Stimulated activated CD4-positive, alpha-beta T cell treated with anti-CD3 and anti-CD28 coated beads, Interleukin-1b, Interleukin-23, amount 100 ng/mL, for 4 hours (primary cell): ENCODE results near the gene COL17A1.

Experiments used
- DNase-seq, 2 donors: peaks; one replicate each; pipeline ENCODE4 v3.0.0-alpha.2; 2020; ENCODE audit warnings: low read depth in 2 of 2

The COL17A1 gene

DNA sequence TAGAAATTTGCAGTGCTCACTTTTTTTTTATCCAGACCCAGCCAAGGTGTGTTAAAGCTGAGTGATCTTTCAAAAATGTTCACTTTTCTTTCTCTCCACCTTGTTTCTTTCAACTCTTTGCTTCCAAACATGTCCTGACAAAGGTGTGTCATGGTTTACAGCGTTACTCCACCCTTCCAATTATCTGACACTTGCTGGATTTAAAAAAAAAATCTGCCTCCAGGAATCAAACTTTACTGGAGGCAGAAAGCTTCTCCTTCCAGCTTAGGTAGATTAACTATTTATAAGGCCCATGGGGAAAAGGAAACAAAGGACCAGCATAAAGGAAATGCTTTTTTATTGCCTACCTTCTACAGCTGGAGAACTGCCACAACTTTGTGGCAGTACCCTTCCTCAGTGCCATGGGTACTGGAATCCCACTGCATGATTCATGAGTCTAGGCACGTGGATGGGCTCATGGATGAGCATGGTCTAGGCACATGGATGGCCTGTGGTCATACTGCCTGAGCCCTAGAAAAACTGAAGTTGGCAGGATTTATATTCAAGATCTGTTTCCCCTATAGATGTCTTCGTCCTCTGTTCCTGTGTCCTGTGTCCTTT lies at the start of gene COL17A1:
Gene COL17A1, minus strand, starts transcription at position 80 of the 600 bp plus-strand sequence. CDS start 5,207 bp downstream, outside the sequence.
- DNase-seq, result no peak

DNA sequence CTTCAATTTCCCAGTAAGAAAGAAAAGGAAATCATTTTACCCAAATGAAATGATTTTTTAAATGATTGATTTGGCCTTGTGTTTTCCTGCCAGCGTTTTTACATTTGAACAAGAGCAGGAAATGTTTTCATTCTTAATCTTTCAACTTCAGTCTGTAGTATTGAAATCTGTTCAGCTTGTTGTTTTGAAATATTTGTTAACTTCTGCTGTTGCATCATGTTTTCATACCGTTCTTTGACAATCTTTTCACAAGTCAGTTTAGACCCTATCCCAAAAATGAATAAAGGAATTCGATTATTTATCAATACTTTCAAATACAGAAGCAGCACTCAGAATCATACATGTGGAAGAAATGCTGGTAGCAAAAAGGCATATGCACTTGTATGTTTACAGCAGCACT lies 44.4 kb upstream of the COL17A1 start:
- DNase-seq, result no peak

DNA sequence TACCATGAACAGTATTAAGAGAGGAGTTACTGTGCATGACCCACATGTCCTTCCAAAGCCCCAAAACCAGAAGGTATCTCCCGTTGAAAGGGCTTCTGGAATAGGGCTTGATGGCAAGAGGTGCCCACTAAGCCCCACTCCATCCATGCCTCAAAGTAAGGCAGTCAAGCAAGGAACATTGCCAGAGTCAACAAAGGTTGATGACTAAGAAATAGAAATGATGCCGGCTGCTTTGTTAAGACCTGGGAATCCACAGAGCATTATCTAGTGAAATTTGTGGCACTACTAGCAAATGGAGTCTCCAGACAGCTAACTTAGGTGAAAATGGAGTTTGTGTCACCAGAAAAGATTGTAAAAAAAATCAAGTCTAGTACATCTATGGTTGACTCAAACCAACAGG lies 42.5 kb upstream of the COL17A1 start:
- no peak for DNase-seq

DNA sequence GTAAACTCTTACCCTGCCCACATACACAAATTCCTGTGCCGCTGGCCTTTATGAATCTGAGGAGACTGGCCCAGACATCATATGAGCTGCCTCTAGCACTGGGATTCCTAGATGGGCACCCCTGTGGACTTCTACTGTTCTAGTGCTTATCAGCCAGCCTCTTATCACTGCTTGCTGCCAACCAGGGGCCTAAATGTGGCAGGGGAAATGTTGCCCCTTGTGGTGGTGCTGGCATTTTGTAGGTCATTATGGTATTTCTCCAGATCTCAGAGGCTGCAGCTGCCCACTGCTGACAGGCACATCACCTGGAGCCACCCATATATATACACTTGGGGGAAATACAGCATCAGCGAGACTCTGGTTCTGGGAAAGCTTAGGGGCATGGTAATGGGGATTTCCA lies 41.7 kb upstream of the COL17A1 start:
- DNase-seq, result peak in 1 of 2 donors; percentile 0

DNA sequence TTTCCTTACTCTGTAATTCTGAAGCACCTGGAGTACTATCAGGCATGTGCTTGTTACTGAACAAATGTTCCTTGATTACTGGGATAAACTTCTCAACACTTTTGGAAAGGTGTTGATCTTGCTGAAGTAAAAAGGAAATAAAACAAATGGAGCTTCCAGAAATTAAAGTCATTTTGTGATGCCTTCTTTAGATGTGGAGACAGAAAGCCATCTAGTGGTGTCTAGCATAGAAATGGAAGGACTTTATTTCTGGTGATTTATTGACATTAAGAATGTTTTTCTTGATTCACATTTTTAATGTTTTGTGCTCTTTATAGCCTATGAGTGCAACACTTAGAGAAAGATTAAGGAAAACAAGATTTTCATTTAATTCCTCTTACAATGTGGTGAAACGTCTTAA lies 37.7 kb upstream of the COL17A1 start:
- no peak for DNase-seq

DNA sequence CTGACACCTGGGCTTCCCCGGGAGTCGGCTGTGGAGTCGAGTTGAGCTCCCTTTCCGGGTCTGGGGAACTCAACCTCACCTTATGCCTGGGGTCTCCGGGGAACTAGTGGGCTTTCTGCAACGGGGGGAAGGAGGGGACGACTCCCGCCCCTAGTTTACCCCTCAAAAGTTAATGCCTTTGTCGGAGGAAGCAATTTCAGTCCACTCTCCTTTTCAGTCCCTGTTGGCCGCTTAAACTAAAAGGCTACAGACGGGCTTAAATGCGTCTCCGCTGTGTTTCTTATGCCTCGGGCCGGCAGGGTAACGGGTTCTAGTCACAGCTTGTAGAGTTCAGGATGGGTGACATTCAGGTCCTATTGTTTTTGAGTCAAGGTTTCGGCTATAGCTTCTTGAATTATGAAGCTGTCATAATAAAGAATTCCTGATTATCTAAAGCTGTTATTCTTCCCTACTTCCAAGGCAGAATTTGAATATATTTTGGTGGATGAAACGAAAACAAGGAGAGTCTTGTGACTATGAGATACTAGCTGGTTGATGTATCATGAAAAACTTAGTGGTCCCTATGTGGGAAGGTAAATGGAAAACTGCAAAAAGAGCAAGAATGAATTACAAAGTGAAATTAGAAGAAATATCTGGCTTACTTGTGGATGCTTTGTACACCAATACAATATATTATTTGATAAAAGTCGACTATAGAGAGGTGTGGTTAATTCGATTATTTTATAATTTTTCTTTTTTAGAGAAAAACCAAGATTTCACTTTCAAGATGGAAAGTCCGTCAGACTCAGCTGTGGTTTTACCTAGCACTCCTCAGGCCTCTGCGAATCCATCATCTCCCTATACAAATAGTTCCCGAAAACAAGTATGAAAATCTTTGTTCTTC lies 36.8 kb upstream of the COL17A1 start:
- peak in 1 of 2 donors; percentile 8 for DNase-seq

DNA sequence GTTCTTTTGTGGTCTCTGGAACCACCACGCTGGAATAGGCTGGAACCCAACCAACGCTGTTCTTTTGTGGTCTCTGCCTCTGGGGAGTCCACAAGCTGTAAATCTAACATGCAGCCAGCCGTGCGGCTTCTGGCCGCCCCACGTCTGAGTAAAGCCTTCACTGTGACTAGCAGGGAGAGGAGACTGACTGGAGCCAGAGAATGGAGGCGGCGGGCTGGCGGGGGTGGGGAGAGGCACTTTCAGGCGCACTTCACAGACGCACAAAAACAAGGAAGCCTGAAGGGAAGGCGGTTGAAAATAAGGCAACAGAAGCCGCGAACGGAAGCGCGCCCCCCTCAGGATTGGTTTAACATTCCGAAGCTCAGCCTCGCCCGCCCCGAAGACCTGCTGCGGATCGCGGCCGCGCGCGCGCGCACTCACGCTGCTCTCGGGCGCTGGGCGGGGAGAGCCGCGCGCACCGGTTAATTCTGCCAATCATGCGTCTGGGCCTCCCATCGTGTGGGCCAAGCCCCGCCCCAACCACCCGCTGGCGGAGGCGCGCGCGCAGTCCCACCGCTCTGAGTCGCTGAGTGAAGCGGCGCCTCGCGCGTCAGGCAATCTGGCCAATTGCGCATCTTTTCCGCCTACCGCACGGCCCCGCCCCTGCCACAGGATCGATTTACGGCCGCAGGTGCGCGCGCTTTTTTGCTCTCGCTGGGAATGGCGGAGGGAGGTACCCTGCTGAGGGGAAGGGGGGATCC lies 36.0 kb upstream of the COL17A1 start, which contains the start of gene SFR1:
Gene SFR1, plus strand, starts transcription at position 687 of the 740 bp plus-strand sequence. Its CDS starts 13 bp downstream, at position 700.
- peak; percentile 96 to 98 for DNase-seq

DNA sequence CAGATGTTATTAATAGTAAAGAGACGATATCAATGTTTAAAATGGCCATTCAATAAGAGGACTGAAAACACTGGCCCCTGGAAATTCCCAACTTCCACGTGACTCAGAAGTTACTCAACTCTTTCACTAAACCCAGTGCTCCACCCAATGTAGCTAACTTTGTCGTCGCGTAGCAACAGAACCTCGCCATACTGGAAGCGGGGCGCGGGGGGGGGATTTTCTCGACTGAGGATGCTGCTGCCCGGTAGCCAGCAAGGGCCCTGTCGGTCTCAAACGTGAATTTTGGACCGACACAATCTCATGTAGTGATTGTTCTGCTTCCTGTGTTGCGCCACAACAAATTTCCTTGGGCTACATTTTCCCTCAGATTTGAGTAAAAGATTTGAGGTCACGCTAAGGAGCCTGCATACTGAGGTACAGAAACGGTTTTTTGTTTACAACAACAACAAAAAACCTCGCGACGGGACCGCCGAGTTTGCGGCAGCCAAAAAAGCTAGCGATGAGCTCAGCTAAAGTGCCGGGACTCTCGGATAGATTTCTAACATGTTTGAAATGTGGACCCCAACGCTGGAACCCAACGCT lies 35.3 kb upstream of the COL17A1 start:
- DNase-seq, result peak; percentile 71 to 72

DNA sequence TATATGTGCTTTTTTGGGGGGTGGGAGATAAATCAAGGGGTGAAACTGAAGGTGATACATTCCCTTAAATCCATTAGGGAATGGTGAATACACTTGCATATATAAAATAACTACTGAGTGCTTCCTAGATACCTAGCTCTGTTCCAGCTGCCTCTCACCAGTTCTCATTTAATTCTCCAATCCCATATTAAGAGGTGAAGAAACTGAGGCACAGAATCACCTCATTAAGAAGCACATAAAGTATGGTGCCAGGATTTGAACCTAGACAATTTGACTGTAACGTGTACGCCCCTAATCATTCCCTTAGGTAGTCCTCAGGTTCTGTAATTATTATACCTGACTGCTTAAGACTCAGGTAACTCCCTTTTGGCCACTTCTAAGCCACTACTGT lies 34.8 kb upstream of the COL17A1 start:
- DNase-seq, result no peak

DNA sequence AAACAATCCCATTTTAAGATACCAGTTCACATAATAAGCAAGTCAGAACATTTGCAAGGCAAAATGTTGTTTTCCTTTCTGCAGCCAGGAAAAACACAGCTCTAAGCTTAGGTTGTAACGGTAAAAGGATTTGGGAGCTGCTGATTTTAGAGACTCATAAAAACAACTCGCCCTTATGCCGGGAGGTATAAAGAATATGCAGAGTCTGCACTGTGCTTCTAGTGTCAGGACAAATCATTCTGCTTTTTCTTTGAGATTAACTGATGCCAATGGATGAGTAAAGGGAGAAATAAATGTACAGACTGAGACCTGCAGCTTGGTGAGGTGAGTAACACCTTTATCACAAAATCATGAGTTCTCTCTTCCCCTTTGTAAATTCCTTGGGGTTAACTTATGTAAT lies 34.3 kb upstream of the COL17A1 start:
- no peak for DNase-seq

DNA sequence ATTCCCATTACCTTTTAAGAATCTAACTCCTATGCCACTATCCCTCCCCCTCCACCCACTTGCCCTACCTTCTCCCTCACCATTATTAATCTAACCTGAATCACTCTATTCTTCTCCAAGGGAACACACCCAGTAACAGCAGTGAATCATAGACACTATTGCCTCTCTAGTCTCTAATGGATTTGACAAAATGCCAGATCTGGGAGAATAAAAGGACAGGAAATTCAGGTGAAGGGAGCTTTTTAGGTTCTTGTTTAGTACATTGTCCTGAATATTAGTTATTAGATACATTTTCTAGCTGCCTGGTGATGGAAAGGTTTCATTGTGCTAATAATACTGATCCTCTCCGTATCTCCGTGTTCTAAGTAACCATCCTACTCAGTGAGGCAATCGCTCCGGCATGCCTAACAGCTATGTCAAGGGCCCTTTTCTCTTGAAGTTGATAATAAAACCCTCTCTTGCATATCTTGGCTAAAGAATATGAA lies 32.2 kb upstream of the COL17A1 start:
- DNase-seq, result no peak

DNA sequence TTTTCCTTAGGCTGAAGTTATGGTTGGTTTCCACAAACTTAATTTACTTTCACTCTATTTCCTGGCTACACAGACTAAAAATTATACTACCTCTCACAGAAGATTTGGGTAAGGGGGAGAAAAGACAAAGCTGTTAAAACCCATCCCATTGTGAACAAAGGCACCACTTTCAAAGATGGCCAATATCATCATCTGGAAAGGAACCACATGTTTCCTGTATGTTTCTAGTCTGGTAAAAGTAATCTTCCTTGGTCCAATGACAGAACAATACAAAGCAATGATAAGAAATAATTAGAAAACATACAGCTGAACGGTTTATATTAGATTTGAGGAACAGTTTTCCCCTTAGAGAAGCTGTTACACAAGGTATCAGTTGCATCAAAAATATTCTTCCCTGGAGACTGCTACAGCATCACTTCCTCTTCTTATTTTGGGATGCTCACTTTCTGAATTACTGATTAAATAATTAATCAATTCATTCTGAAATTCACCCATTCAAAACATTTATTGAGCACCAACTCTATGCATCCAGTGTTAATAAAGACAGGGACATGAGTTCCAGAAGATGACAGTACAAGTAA lies 27.8 kb upstream of the COL17A1 start:
- DNase-seq, result no peak

DNA sequence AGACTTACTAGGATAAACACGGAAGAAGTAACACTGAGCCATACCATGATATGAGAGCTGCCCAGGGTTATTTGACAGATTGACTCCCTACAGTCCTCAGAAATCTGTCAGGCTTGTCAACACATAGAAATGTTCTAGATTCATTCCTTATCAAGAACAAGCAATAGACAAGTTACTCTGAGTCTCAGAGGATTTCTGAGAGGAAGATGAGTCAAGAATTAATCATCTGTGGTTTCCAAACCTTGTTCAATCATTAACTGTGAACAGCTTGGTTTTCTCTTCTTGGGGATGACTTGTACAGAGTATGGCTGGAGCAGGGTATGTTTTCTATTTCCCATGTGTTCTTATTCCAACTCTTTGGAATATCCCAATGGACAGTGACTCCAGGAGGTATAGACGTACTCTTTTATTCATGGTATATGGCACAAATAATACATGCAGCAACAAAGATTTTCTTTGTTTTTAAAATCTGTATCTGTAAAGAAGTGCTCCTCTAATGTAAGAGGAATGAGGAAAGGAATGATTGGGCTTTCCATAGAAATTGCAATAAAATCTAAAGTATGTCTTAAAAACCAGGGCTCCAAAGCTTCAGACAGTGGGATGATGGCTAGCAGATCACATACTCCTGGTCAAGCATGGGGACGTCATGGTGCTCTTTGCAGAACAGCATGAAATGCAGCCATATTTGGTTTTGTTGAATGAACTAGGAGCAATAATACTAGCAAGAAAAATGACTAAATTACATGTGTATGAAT lies 24.4 kb upstream of the COL17A1 start:
- DNase-seq, result no peak

DNA sequence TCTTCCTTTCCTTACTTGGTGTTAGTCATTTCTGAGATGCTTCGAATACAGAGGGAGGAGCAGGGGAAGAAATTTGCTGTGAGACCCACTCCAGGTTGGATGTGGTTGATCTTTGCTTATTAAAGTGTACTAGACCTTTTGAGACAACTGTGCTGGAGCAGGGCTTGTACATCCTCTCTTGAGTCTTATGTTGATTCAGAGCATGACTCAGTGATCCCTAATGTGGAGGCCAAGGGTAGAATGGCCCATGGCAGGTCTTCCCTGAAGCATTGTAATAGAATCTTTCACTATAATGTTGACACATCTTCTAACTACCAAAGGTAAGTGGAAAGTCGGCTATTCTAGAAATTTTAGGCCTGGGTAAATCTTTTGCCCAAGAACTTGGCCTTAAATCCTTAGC lies 19.2 kb upstream of the COL17A1 start:
- no peak for DNase-seq

DNA sequence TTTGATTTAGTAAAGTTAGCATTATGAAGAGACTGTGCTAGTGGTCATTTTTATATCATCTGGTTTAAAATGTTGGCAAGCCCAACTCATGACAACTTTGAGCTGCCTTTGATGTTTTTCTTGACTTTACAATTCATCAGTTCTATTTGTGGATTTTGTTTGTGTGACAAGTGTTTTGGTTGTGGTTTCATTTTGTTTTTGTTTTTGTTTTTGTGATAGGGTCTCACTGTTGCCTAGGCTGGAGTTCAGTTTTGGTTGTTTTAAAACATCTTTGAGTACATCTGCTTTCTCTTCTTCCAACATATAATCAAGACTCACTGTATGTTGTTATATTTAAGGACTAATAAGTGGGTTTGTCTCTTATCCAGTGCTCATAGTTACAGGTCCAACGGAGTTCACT lies 18.7 kb upstream of the COL17A1 start:
- no peak for DNase-seq

DNA sequence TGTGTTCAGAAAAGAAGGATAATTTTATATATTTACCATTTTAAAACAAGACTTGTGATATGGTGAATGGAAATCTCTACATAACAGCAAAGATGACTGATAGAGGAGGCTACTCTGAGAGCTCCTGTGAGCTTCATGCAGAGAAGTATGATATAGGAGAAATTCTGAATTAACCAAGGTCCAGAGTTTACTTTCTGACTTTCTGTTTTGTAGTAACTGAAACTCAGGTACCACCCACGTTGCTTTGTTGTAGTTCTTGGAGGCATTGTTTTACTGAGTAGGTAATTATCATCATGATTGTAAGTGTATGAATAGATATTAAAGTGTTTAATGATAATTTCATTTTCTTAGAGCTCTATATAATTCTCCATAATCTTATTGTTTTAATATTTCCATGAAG lies 18.3 kb upstream of the COL17A1 start:
- no peak for DNase-seq

DNA sequence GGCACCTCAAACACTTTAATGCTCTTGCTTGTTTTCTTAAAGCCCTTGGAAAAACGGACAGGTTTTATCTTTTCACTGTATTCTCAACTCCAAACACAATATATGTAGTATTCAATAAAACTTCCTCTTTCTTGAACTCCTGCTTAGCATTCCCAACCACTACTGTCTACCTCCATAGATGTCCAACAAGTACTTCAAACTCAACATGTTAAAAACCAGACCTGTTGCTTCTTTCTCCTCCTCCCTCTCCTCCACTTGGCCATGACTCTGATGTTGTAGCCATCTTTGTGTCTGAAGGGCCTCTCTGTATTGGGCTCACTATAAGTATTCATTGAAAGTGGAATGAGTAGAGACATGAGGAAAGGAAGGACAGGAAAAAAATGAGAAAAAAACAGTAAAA lies 16.2 kb upstream of the COL17A1 start:
- DNase-seq, result no peak

DNA sequence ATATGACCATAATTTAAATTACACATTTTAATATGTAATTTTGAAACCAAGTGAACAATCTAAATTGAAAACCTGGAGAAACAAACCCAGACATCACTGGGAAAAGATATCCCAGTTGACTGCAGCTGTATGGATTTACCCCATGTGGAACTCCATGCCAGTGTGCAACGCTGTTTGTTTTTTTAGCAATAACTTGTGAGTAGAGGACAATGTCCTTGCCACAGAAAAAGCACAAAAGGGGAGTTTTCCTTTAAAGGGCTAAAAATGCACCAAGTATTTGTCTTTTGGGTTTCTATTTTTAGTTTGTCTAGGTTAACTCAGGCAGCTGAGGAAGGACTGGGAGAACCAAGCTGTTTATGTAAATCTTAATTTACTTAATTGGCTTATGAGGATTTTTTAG lies 15.1 kb upstream of the COL17A1 start:
- no peak for DNase-seq

DNA sequence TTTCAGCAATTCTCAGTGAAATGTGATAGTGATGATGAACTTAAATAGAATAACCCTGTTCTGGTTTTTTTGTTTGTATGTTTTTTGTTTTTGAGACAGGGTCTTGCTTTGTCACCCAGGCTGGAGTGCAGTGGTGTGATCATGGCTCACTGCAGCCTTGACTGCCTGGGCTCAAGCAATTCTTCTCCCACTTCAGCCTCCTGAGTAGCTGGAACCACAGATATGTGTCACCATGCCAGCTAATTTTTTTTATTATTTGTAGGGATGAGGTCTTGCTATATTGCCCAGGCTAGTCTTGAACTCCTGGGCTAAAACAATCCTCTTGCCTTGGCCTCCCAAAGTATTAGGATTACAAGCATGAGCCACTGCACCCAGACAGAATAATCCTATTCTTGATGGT lies 14.3 kb upstream of the COL17A1 start:
- DNase-seq, result no peak

DNA sequence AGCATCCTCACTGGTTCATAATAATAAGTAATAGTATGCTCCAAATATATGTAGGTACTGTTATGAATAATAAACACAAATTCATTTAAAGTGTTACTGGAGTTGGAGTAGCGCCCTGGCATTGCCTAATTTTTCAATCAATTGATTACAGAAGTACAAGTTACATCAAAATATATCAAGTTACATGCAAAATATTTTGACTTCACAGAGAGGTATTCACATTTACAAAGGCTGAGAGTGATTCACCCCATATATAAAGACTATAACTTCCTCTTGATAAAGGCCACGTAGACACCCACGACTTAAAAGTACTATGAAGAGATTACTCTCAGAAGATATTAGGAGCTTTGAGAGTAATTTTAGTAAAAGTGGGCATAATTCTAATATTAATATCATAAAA lies 13.6 kb upstream of the COL17A1 start:
- DNase-seq, result no peak

DNA sequence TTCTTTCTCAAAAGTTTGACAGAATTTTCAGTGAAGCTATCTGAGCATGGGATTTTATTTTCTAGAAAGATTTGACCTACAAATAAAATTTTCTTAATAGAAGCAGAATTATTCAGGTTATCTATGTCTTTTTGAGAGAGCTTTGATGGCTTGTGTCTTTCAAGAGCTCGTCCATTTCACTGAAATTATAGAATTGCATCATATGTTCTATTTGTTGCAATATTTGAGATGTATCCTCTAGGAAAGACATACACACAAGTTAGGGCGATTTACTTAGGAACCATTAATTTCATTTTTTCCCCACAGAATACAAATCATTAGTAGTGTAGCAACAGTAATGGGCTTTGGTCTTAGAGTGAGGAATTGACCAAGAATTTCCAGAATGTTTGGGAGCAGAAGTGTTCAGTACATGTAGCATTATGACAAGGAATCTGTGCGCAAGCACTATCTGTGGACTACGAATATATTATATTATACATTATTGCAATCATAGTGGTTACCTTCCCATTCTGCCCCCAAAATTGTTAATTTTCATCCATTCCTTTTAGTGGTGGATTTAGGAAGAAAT lies 12.8 kb upstream of the COL17A1 start:
- DNase-seq, result no peak
